HFFc6 (cell line): Measurements from ENCODE around the gene PRMT2. TPM values are rescaled to one million over a fixed set of nuclear protein-coding genes. Genes with fewer than 3 reads are reported as not detected.

Source experiments
- DNase-seq: peaks from one replicate; pipeline ENCODE4 v3.0.0-alpha.2; 2018
- H3K27ac Mint-ChIP-seq: 2 replicates; pipeline ENCODE4 v1.8.0; 2020; ENCODE audit warnings: mild to moderate bottlenecking, mixed read lengths
- H3K27me3 Mint-ChIP-seq: 2 replicates; pipeline ENCODE4 v1.8.0; 2021; ENCODE audit warnings: mild to moderate bottlenecking, moderate library complexity, mixed read lengths; ENCODE audit not compliant: insufficient read depth
- H3K36me3 Mint-ChIP-seq: 2 replicates; pipeline ENCODE4 v1.8.0; 2021; ENCODE audit warnings: low read depth, mixed read lengths
- H3K4me1 Mint-ChIP-seq: 2 replicates; pipeline ENCODE4 v1.8.0; 2020; ENCODE audit warnings: low read depth, mixed read lengths
- H3K4me3 Mint-ChIP-seq: 2 replicates; pipeline ENCODE4 v1.8.0; 2020; ENCODE audit warnings: mild to moderate bottlenecking, moderate library complexity, mixed read lengths
- H3K9me3 Mint-ChIP-seq: 2 replicates; pipeline ENCODE4 v1.8.0; 2020; ENCODE audit warnings: mild to moderate bottlenecking, mixed read lengths
- total RNA-seq, 6 experiments: library from RNA; stranded (reverse); fragmentation: NEBNext Ultra II Directional; extraction: Animal tissue kit (Norgen Biotek cat#: 25700); gene quantifications; 2 replicates in 1 of 6; 3 replicates in 5 of 6; pipeline ENCODE4 v1.2.3, GENCODE V29; 2021
- TF ChIP-seq, protein P1 (sequence below): fragments of 200-600 bp; sonication (generic); IDR thresholded peaks from 2 replicates; pipeline ENCODE4 v1.5.0; 2021; ENCODE audit warnings: antibody characterized with exemption, mild to moderate bottlenecking

Gene PRMT2
- total RNA-seq, 6 experiments from 2014 or later, result 98.9 to 111 (median 105) TPM

DNA sequence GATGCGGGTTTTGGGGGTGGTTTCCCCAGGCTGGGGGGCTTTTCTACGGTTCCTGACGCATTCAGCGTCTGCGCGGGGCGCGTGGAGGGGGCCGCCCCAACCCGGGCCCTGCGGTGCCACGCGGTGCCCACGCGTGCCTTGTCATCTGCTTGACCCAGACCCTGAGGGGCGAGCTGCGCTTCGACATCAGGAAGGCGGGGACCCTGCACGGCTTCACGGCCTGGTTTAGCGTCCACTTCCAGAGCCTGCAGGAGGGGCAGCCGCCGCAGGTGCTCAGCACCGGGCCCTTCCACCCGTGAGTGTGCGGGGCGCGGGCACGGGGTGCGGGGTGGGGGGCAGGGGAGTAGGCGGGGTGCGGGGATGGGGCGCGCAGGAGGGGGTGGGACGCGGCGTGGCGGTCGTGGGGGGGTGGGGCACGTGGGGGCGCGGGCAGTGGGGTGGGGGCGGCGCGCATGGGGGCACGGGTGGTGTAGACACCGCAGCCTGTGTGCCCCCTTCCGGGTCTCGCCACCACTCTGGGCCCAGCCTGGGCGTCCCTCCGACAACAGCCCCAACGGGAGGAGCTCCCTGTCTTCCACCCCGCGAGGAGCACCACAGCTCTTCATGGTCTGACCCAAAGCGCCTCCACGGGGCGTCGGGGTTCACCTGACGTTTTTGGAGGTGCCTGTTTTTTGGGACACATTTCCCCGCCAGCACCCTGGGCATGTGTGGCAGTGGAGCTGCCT lies 26.3 kb downstream of the PRMT2 start:
- peaks cover 17% of the 10 kb centered on the region for H3K4me1 Mint-ChIP-seq
- H3K4me3 Mint-ChIP-seq, result 0 out of 2 replicates have a peak overlapping the region, but pooled peaks have one; percentile 26
- H3K36me3 Mint-ChIP-seq, result peaks cover 28% of the 10 kb centered on the region
- no peaks in the 10 kb centered on the region for H3K9me3 Mint-ChIP-seq
- TF ChIP-seq, protein P1, sequence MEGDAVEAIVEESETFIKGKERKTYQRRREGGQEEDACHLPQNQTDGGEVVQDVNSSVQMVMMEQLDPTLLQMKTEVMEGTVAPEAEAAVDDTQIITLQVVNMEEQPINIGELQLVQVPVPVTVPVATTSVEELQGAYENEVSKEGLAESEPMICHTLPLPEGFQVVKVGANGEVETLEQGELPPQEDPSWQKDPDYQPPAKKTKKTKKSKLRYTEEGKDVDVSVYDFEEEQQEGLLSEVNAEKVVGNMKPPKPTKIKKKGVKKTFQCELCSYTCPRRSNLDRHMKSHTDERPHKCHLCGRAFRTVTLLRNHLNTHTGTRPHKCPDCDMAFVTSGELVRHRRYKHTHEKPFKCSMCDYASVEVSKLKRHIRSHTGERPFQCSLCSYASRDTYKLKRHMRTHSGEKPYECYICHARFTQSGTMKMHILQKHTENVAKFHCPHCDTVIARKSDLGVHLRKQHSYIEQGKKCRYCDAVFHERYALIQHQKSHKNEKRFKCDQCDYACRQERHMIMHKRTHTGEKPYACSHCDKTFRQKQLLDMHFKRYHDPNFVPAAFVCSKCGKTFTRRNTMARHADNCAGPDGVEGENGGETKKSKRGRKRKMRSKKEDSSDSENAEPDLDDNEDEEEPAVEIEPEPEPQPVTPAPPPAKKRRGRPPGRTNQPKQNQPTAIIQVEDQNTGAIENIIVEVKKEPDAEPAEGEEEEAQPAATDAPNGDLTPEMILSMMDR, result no peak
- no peak for DNase-seq
- H3K27me3 Mint-ChIP-seq, result no peaks in the 10 kb centered on the region
- no peak overlapping the region for H3K27ac Mint-ChIP-seq

DNA sequence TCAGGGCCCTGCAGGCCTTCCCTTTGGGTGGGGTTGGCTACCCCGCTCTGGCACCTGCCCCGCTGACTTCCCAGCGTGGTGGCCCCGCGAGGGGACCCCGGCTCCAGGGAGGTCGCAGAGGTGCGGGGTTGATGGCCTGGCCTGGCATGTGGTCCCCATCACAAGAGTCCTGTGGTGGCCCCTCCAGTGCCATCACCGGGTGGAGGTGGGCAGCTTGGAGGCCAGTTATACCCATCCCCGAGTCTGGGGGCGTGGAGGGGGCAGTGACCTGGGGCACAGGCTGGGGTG lies 26.8 kb downstream of the PRMT2 start:
- DNase-seq, result no peak
- Mint-ChIP-seq H3K27me3 (no peaks in the 10 kb centered on the region), H3K36me3 (peaks cover 23% of the 10 kb centered on the region), H3K9me3 (no peaks in the 10 kb centered on the region), H3K4me3 (no peak overlapping the region), H3K27ac (no peak overlapping the region), H3K4me1 (peaks cover 17% of the 10 kb centered on the region)
- TF ChIP-seq, protein P1, result no peak

DNA sequence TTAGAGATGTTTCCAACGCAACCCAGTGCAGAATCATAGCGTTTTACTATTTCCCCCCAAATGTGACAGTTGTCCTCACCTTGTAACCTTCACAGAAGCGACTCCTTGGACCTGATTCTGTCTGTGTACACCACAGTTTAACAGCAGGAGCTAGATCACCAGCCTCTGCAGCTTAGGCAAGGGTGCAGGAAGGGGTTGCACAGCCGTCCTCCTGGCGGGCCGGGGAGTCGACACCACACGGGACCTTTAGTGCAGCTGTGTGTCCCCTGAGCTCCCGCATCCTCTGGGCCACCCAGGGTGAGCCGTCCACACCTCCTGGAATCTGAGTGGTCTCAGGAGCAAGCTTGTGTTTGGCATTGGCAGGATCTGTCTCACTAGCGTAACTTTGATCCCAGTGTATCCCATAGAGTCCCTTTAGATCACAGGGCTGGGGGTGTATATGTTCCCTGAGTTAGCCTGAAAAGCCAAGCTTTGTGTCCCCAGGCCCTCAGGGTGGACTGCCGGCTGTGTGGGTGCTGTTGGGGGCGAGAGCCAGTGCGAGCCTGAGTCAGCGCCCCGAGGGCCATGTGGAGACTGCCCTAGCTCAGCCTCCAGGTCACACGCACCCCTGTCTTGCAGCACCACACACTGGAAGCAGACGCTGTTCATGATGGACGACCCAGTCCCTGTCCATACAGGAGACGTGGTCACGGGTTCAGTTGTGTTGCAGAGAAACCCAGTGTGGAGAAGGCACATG lies 27.5 kb downstream of the PRMT2 start:
- TF ChIP-seq, protein P1, result no peak
- Mint-ChIP-seq H3K36me3 (peaks cover 19% of the 10 kb centered on the region), H3K27ac (peak overlapping the region; percentile 18; the same call in 1 of the 2 replicates), H3K4me1 (peaks cover 18% of the 10 kb centered on the region), H3K27me3 (no peaks in the 10 kb centered on the region; the same call in 1 of the 2 replicates), H3K9me3 (no peaks in the 10 kb centered on the region), H3K4me3 (no peak overlapping the region)
- no peak for DNase-seq

DNA sequence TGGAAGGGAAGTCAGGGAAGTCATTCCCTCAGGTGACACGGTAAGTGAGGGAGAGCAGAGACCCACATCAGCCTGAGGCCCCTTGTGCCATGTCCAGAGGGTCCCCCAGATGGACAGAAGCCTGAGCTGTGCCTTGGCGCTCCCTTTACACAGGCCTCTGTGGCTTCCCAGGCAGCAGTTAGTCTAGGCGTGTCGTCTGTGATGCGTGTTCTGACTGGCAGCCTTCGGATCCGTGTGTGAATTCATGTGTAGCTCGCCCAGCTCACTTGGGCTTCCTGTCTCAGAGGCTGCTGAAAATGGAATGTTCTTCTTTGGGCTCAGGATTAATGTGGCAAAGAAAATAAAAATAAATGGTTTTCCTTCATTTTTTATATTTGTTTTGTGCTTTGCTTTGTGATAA lies 28.3 kb downstream of the PRMT2 start:
- no peak for DNase-seq
- Mint-ChIP-seq H3K4me3 (no peak overlapping the region), H3K27me3 (peaks cover 2% of the 10 kb centered on the region; the same call in 1 of the 2 replicates), H3K36me3 (peaks cover 16% of the 10 kb centered on the region), H3K9me3 (no peaks in the 10 kb centered on the region), H3K4me1 (peaks cover 22% of the 10 kb centered on the region), H3K27ac (no peak overlapping the region)
- TF ChIP-seq, protein P1, result no peak

DNA sequence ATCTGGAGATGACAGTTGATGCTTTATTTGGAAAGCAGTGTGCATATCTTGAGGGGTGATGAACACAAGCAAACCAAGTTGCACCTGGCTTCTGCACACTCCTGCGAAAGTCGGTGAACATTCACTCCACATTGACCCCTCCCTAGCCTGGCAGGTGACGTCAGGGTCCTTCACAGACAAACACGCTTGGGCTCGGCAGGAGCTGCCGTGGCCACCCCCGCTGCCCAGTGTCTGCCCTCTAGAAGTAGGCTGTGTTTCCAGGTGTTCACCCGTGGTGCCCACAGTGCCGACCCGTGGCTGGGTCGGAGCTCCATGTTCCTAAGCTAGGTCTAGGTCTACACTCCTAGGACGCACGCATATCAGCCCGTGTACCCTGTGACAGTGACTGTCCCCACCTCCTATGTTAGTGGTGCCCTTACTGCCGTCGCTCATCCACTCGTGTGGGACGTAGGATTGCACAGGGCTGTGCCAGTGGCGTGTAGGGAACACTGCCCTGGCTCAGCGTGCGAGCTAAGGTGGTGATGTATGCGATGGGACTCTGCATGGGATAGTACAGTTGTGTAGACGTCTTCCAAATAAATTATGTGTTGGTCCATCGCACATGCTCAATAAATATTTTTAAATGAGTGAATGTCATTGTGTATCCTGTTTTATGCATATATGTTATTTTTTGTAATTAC lies 29.0 kb downstream of the PRMT2 start:
- H3K9me3 Mint-ChIP-seq, result no peaks in the 10 kb centered on the region
- H3K27ac Mint-ChIP-seq, result no peak overlapping the region
- TF ChIP-seq, protein P1, result no peak
- no peak overlapping the region for H3K4me3 Mint-ChIP-seq
- H3K4me1 Mint-ChIP-seq, result peaks cover 22% of the 10 kb centered on the region
- H3K36me3 Mint-ChIP-seq, result peaks cover 12% of the 10 kb centered on the region
- H3K27me3 Mint-ChIP-seq, result peaks cover 2% of the 10 kb centered on the region
- DNase-seq, result no peak
